ENCODE data around the gene NAT9. TPM values are rescaled to one million over a fixed set of nuclear protein-coding genes. Genes with fewer than 3 reads are reported as not detected.

The NAT9 gene
- total and polyA plus RNA-seq, 7 experiments from 2014 or later, result 16.8 to 78.8 (median 53.9) TPM

DNA sequence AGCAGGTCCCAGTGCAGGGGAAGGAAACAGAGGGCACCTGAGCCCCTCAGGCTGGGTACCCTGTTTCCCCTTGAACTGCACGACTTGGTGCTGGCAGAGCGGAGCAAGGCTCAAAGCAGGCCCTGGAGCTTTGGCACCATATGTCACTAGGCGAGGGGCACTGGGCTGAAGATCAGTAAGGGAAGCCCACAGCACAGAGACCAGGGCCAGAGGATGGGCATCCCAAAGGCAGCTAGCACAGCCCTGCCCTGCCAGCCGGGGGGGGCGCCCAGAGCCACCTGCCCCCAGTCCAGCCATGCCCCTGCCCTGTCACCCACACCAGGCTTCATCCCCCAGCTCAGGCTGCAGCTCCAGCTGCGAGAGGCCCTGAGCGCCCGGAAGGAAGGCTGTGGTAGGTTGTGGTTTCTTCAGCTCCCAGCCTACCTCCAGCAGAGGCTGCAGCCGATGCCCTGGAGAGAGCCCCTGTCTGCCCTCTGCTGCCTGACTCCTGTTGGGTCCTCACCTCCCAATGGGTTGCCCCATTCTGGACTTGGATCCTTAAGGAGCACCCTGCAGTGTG, 16.8 kb downstream of the NAT9 start:
- Mint-ChIP-seq H3K4me1 (peaks cover 44 to 78% (median 62%) of the 10 kb centered on the region in 7 donors), H3K4me3 (peak overlapping the region; percentile 82 to 92 (median 84)), H3K27ac (peak overlapping the region; percentile 75 to 97 (median 90)), H3K27me3 (no peaks in the 10 kb centered on the region), H3K36me3 (no peaks in the 10 kb centered on the region), H3K9me3 (no peaks in the 10 kb centered on the region)
- DNase-seq (peak in 6 of 9 donors; percentile 47 to 60 (median 56)), ATAC-seq (peak; percentile 86)
- Histone ChIP-seq H3K9me3 (ENCODE audit: control insufficient read depth in 2 of 3, low read length in 3 of 3) (no peaks in the 10 kb centered on the region), H3K27me3 (ENCODE audit: control insufficient read depth in 2 of 2, insufficient read depth in 2 of 2, low read length in 2 of 2) (no peaks in the 10 kb centered on the region), H3K4me3 (ENCODE audit: low read length) (peak overlapping the region; percentile 60), H3K4me1 (ENCODE audit: control insufficient read depth in 2 of 2, insufficient read depth in 2 of 2, low read length in 2 of 2) (peaks cover 69 to 82% of the 10 kb centered on the region in 2 donors), H3K27ac (ENCODE audit: low read depth, low read length) (peak overlapping the region; percentile 49), H3K36me3 (ENCODE audit: control insufficient read depth in 2 of 3, insufficient read depth in 3 of 3, low read length in 3 of 3) (peaks cover 0 to 45% (median 7%) of the 10 kb centered on the region in 3 experiments)
- POLR2A ChIA-PET, result interaction anchor here (0.7 to 20.3 kb wide), 6 partner anchors 9 to 25 kb away, joined by 3 to 372 read pairs (median 27); partner anchors contain the start of genes NAT9 and RAB37
- CTCF ChIA-PET, result interaction anchor here (0.7 to 14.1 kb wide), 10 partner anchors 9 to 101 kb away, joined by 3 to 165 read pairs (median 11); partner anchors contain the start of genes NAT9 and RAB37
- intact Hi-C loops (cut with micrococcal nuclease), result loop anchor here (1.0 to 10.0 kb wide), 6 partner anchors 8 to 555 kb away; partner anchors contain the start of genes NHERF1 (in 1 of the 2) and RPL38 (in 1 of the 2)

DNA sequence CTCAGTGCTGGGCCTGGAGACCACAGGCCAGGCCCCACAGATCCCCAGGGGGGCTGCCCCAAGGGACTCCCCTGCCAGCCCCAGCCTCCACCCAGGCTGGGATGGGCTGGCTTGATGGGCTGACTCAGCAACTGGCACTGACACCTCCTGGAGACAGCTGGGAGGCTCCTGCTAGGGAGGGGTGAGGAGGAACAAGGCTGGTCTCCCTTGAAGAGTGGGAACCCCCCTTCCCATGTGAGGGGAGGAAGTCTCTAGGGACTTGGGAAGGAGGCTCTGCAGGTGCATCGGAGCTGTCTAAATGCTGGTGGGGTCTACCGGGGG, 17.3 kb downstream of the NAT9 start:
- intact Hi-C loops (cut with micrococcal nuclease), result loop anchor here (1.0 to 10.0 kb wide), 6 partner anchors 8 to 554 kb away; partner anchors contain the start of genes NHERF1 (in 1 of the 2) and RPL38 (in 1 of the 2)
- Histone ChIP-seq H3K4me3 (ENCODE audit: low read length) (peak overlapping the region; percentile 60), H3K4me1 (ENCODE audit: control insufficient read depth in 2 of 2, insufficient read depth in 2 of 2, low read length in 2 of 2) (peaks cover 74 to 86% of the 10 kb centered on the region in 2 donors), H3K9me3 (ENCODE audit: control insufficient read depth in 2 of 3, low read length in 3 of 3) (no peaks in the 10 kb centered on the region), H3K27ac (ENCODE audit: low read depth, low read length) (peak overlapping the region; percentile 49), H3K27me3 (ENCODE audit: control insufficient read depth in 2 of 2, insufficient read depth in 2 of 2, low read length in 2 of 2) (no peaks in the 10 kb centered on the region), H3K36me3 (ENCODE audit: control insufficient read depth in 2 of 3, insufficient read depth in 3 of 3, low read length in 3 of 3) (peaks cover 0 to 40% (median 4%) of the 10 kb centered on the region in 3 experiments)
- H3K9me3 Mint-ChIP-seq, result no peaks in the 10 kb centered on the region
- ChIA-PET POLR2A (interaction anchor here (2.7 to 20.3 kb wide), 5 partner anchors 9 to 20 kb away, joined by 18 to 372 read pairs (median 34); partner anchors contain the start of genes NAT9 and RAB37), CTCF (interaction anchor here (0.7 to 14.1 kb wide), 11 partner anchors 9 to 101 kb away, joined by 3 to 165 read pairs (median 9); partner anchors contain the start of genes NAT9 and RAB37)
- H3K4me1 Mint-ChIP-seq, result peaks cover 47 to 83% (median 66%) of the 10 kb centered on the region in 7 donors
- H3K36me3 Mint-ChIP-seq, result no peaks in the 10 kb centered on the region
- peak overlapping the region; percentile 82 to 92 (median 84) for H3K4me3 Mint-ChIP-seq
- ATAC-seq (peak; percentile 54), DNase-seq (no peak)
- H3K27me3 Mint-ChIP-seq, result no peaks in the 10 kb centered on the region
- peak overlapping the region; percentile 75 to 97 (median 90) for H3K27ac Mint-ChIP-seq

DNA sequence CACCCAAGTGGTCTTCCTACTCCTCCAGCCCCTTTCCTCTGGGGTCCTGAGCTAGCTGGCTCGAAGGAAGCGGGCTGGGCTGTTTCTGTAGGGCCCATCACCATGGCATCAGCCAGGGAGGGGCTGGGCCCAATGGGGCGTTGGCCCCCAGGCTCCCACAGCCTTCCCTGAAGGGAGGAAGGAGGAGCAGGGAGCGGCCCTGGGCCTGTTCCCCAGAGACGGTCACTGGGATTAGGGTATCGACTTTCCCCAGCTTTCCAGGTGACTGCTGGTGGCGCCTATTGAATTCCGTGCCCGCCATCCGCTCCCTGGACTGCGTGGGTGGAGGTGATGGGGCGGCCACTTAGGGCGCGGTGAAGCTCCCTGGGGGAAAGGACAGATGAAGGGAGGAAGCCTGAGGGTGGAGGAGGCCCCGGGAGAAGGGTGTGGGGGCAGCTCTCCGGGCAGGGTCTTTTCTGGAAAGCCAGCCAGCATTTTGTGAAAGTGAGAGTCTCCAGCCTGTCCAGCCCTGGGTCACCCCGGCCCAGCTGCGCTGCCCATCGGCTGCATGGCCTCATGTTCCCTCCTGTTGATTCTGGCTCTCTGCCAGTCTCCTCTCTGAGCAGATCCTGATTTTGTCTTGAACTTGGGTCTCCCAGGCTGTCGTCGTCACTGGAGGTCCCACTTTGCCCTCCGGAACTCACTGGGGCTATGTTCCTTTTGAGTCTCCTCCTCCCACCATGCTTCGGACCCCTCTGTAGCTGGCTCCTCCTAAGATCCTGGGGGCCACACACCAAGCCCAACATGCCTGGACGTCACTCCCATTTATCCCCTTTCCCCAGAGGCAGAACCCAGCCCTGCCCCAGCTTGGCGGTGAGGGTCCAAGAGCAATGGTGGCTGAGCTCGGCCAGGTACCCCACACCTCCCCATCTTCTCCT, 18.0 kb downstream of the NAT9 start:
- no peaks in the 10 kb centered on the region for H3K9me3 ChIP-seq (ENCODE audit: control insufficient read depth in 2 of 3, low read length in 3 of 3)
- Mint-ChIP-seq H3K4me1 (peaks cover 53 to 88% (median 72%) of the 10 kb centered on the region in 7 donors), H3K4me3 (peak overlapping the region; percentile 82 to 92 (median 84)), H3K36me3 (peaks cover 0 to 3% (median 0%) of the 10 kb centered on the region in 5 donors), H3K27me3 (no peaks in the 10 kb centered on the region), H3K9me3 (no peaks in the 10 kb centered on the region), H3K27ac (peak overlapping the region; percentile 75 to 97 (median 87))
- ATAC-seq (no peak), DNase-seq (no peak)
- H3K27ac ChIP-seq (ENCODE audit: low read depth, low read length), result peak overlapping the region; percentile 49
- POLR2A ChIA-PET, result interaction anchor here (0.6 to 20.3 kb wide), 6 partner anchors 8 to 556 kb away, joined by 3 to 372 read pairs (median 27); partner anchors contain the start of genes NAT9 and RAB37
- no peaks in the 10 kb centered on the region for H3K27me3 ChIP-seq (ENCODE audit: control insufficient read depth in 2 of 2, insufficient read depth in 2 of 2, low read length in 2 of 2)
- CTCF ChIA-PET, result interaction anchor here (1.1 to 14.1 kb wide), 5 partner anchors 8 to 100 kb away, joined by 3 to 165 read pairs (median 34); partner anchors contain the start of gene NAT9
- peaks cover 80 to 88% of the 10 kb centered on the region in 2 donors for H3K4me1 ChIP-seq (ENCODE audit: control insufficient read depth in 2 of 2, insufficient read depth in 2 of 2, low read length in 2 of 2)
- H3K4me3 ChIP-seq (ENCODE audit: low read length), result peak overlapping the region; percentile 60
- intact Hi-C loops (cut with micrococcal nuclease), result loop anchor here (2.0 to 10.0 kb wide), 4 partner anchors 13 to 553 kb away; partner anchors contain the start of gene RPL38 (in 1 of the 2)
- H3K36me3 ChIP-seq (ENCODE audit: control insufficient read depth in 2 of 3, insufficient read depth in 3 of 3, low read length in 3 of 3), result peaks cover 0 to 34% (median 4%) of the 10 kb centered on the region in 3 experiments

DNA sequence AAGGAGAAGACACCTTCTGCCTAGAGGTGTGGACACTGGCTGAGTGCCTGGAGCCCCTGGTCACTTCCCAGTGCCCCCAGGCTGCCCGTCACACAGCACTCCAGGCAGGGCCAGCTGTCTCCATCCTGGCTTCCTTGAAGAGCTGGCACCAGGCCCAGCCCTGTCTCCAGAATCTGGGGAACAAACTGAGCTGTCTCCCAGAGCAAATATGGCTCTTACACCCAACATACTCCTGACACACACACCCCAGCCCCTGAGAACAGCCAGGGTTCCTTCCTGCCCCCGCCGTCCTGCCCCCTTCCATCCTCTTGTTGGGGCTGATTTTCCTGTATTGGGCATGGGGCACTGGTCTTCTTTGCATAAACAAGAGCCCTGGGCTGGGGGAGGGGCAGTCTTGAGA, 18.6 kb downstream of the NAT9 start:
- H3K36me3 ChIP-seq (ENCODE audit: control insufficient read depth in 2 of 3, insufficient read depth in 3 of 3, low read length in 3 of 3), result peaks cover 0 to 32% (median 3%) of the 10 kb centered on the region in 3 experiments
- Mint-ChIP-seq H3K4me1 (peaks cover 60 to 88% (median 79%) of the 10 kb centered on the region in 7 donors), H3K9me3 (no peaks in the 10 kb centered on the region), H3K27ac (peak overlapping the region; percentile 18 to 97 (median 86)), H3K4me3 (peak overlapping the region; percentile 23 to 92 (median 68)), H3K27me3 (no peaks in the 10 kb centered on the region), H3K36me3 (peaks cover 2 to 10% (median 6%) of the 10 kb centered on the region in 5 donors)
- no peaks in the 10 kb centered on the region for H3K27me3 ChIP-seq (ENCODE audit: control insufficient read depth in 2 of 2, insufficient read depth in 2 of 2, low read length in 2 of 2)
- peaks cover 87 to 90% of the 10 kb centered on the region in 2 donors for H3K4me1 ChIP-seq (ENCODE audit: control insufficient read depth in 2 of 2, insufficient read depth in 2 of 2, low read length in 2 of 2)
- DNase-seq, result no peak
- H3K27ac ChIP-seq (ENCODE audit: low read depth, low read length), result peak overlapping the region; percentile 49
- ChIA-PET POLR2A (interaction anchor here (0.6 to 20.3 kb wide), 5 partner anchors 7 to 555 kb away, joined by 3 to 372 read pairs (median 34); partner anchors contain the start of genes NAT9 and RAB37), CTCF (interaction anchor here (1.1 to 14.1 kb wide), 5 partner anchors 7 to 99 kb away, joined by 3 to 165 read pairs (median 34); partner anchors contain the start of gene NAT9)
- H3K4me3 ChIP-seq (ENCODE audit: low read length), result peak overlapping the region; percentile 18
- intact Hi-C loops (cut with micrococcal nuclease), result loop anchor here in 1 of 2 donors (5.0 to 10.0 kb wide), 2 partner anchors 100 to 553 kb away; partner anchors contain the start of gene RPL38
- no peaks in the 10 kb centered on the region for H3K9me3 ChIP-seq (ENCODE audit: control insufficient read depth in 2 of 3, low read length in 3 of 3)
- ATAC-seq, result no peak

DNA sequence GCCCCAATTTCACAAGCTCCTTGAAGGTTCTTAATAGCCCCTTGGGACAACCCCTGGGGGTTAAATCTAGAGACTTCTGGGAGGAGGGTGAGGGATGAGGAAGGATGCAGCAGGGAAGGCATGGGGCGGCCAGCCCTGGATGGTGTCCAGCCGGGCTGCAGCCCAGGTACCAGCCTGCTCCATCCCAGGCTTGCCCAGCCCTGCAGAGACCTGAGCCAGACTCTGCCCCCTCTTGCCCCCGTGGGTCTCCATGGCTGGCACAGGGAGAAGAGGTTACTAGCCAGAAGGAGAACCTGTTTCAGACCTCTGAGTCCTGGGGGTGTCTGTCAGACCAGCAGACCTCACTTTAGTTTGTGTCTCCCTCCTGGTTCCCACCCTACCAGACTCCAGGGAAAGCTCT, 19.3 kb downstream of the NAT9 start:
- peak overlapping the region; percentile 11 for H3K4me3 ChIP-seq (ENCODE audit: low read length)
- no peaks in the 10 kb centered on the region for H3K9me3 ChIP-seq (ENCODE audit: control insufficient read depth in 2 of 3, low read length in 3 of 3)
- no peak for DNase-seq
- Mint-ChIP-seq H3K4me3 (peak overlapping the region; percentile 21 to 92 (median 50)), H3K27me3 (no peaks in the 10 kb centered on the region), H3K27ac (peak overlapping the region in 8 of 9 donors; percentile 21 to 97 (median 86)), H3K36me3 (peaks cover 4 to 14% (median 10%) of the 10 kb centered on the region in 5 donors), H3K9me3 (no peaks in the 10 kb centered on the region), H3K4me1 (peaks cover 64 to 94% (median 85%) of the 10 kb centered on the region in 7 donors)
- H3K36me3 ChIP-seq (ENCODE audit: control insufficient read depth in 2 of 3, insufficient read depth in 3 of 3, low read length in 3 of 3), result peaks cover 0 to 29% (median 3%) of the 10 kb centered on the region in 3 experiments
- intact Hi-C loops (cut with micrococcal nuclease), result loop anchor here in 1 of 2 donors (5.0 to 10.0 kb wide), 2 partner anchors 100 to 552 kb away; partner anchors contain the start of gene RPL38
- no peaks in the 10 kb centered on the region for H3K27me3 ChIP-seq (ENCODE audit: control insufficient read depth in 2 of 2, insufficient read depth in 2 of 2, low read length in 2 of 2)
- ATAC-seq, result no peak
- H3K27ac ChIP-seq (ENCODE audit: low read depth, low read length), result peak overlapping the region; percentile 49
- peaks cover 93 to 95% of the 10 kb centered on the region in 2 donors for H3K4me1 ChIP-seq (ENCODE audit: control insufficient read depth in 2 of 2, insufficient read depth in 2 of 2, low read length in 2 of 2)
- ChIA-PET POLR2A (interaction anchor here (0.6 to 20.3 kb wide), 6 partner anchors 7 to 314 kb away, joined by 3 to 372 read pairs (median 26); partner anchors contain the start of genes NAT9 and RAB37), CTCF (interaction anchor here (6.5 to 14.1 kb wide), 2 partner anchors 11 to 18 kb away, joined by 56 to 165 read pairs; partner anchors contain the start of gene NAT9)
